Body of pancreas (tissue), 4 donors: ENCODE measurements around the gene SOCS1. TPM values are rescaled to one million over a fixed set of nuclear protein-coding genes. Genes with fewer than 3 reads are reported as not detected.

Experiments used
- ATAC-seq: fragments of 150-250 bp; one replicate; pipeline ENCODE4 v1.9.1; 2016
- DNase-seq, 4 donors: peaks; one replicate each; pipeline ENCODE4 v3.0.0-alpha.2; 2019
- H3K27ac ChIP-seq, 4 donors: fragments of 200-600 bp; sonication (generic); 1 replicate in 3 of 4; 2 replicates in 1 of 4; pipeline versions ENCODE4 v1.5.1 to v1.6.1; 2016 to 2019; ENCODE audit warnings: mild to moderate bottlenecking in 1 of 4, mixed read lengths in 1 of 4, moderate library complexity in 1 of 4
- H3K27me3 ChIP-seq, 2 donors: fragments of 200-600 bp; sonication (generic); one replicate each; pipeline ENCODE4 v1.6.0; 2016; ENCODE audit warnings: mild to moderate bottlenecking in 1 of 2
- H3K36me3 ChIP-seq, 2 donors: fragments of 200-600 bp; sonication (generic); replicated peaks in 1 of 2; 2 replicates each; pipeline ENCODE4 v1.5.1; 2016; ENCODE audit warnings: low read depth in 2 of 2; ENCODE audit not compliant: insufficient read depth in 1 of 2
- H3K4me1 ChIP-seq: fragments of 200-600 bp; sonication (generic); one replicate; pipeline ENCODE4 v1.6.0; 2016
- H3K4me3 ChIP-seq, 2 donors: fragments of 200-600 bp; sonication (generic); 1 replicate in 1 of 2; 2 replicates in 1 of 2; pipeline ENCODE4 v1.5.1; 2016 to 2019
- H3K9me3 ChIP-seq, 3 donors: fragments of 200-600 bp; sonication (generic); 1 replicate in 2 of 3; 2 replicates in 1 of 3; pipeline ENCODE4 v1.5.1; 2016
- CTCF ChIP-seq, 7 experiments: fragments of 450-650 bp in 4 of 7; fragments of 200-600 bp in 3 of 7; sonication (generic) in 3 of 7; IDR thresholded peaks; one replicate each; pipeline ENCODE4 v1.5.1; 2016 to 2019; ENCODE audit warnings: antibody characterized with exemption in 7 of 7
- POLR2A ChIP-seq, 3 donors: fragments of 450-650 bp; IDR thresholded peaks; one replicate each; pipeline ENCODE4 v1.6.1; 2016; ENCODE audit warnings: antibody characterized with exemption in 3 of 3, mild to moderate bottlenecking in 2 of 3
- WGBS, 2 donors: methylation state at CpG; one replicate each; pipeline ENCODE4 v1.1.5; 2017; 5-methylcytosine and 5-hydroxymethylcytosine counted together
- intact Hi-C: fragments of 100-400 bp; cut with DNase I; formaldehyde crosslinking; loops from one replicate; pipeline ENCODE4 v1.15.1; 2023
- total RNA-seq, 2 donors: library from RNA; depleted of rRNA; stranded (reverse); fragments of >200 nt; gene quantifications; one replicate each; pipeline ENCODE4 v1.1.0, GENCODE V29; 2016

The SOCS1 gene
- total RNA-seq, 2 donors from 2014 or later: 1.0 to 7.9 TPM

GRCh38 chr16:11250091-11250785 is 5.8 kb downstream of the SOCS1 start:
- Histone ChIP-seq H3K4me1 (peaks cover 9% of the 10 kb centered on the region), H3K27ac (no peak overlapping the region), H3K4me3 (no peak overlapping the region), H3K9me3 (no peaks in the 10 kb centered on the region), H3K27me3 (no peaks in the 10 kb centered on the region), H3K36me3 (no peaks in the 10 kb centered on the region)
- WGBS, 2 donors: 68 to 74% methylated on average over 14 to 16 of the region's 16 CpGs
- TF ChIP-seq CTCF (IDR thresholded peaks at IDR 0.05): no peak
- no peak for TF ChIP-seq POLR2A (IDR thresholded peaks at IDR 0.05)
- DNase-seq (no peak), ATAC-seq (no peak)
- intact Hi-C loops: no loop called here

GRCh38 chr16:11249233-11250061 is 6.6 kb downstream of the SOCS1 start:
- WGBS, 2 donors: 88 to 90% methylated on average over 23 to 59 of the region's 63 CpGs
- Histone ChIP-seq H3K36me3 (no peaks in the 10 kb centered on the region), H3K27me3 (no peaks in the 10 kb centered on the region), H3K4me1 (peaks cover under 1% of the 10 kb centered on the region), H3K9me3 (no peaks in the 10 kb centered on the region), H3K27ac (no peak overlapping the region), H3K4me3 (no peak overlapping the region)
- intact Hi-C loops: no loop called here
- DNase-seq (no peak), ATAC-seq (no peak)
- no peak for TF ChIP-seq CTCF (IDR thresholded peaks at IDR 0.05)

- no peaks in the 10 kb centered on the region for H3K4me1 ChIP-seq
- intact Hi-C loops: no loop called here
- no peaks in the 10 kb centered on the region for H3K36me3 ChIP-seq
- WGBS, 2 donors: 78 to 80% methylated on average over 8 of the region's 8 CpGs
- no peak overlapping the region for H3K4me3 ChIP-seq
- H3K27me3 ChIP-seq: no peaks in the 10 kb centered on the region
- no peak for TF ChIP-seq POLR2A (IDR thresholded peaks at IDR 0.05)
- no peak for TF ChIP-seq CTCF (IDR thresholded peaks at IDR 0.05)
- no peak for ATAC-seq
- no peak overlapping the region for H3K27ac ChIP-seq
- no peaks in the 10 kb centered on the region for H3K9me3 ChIP-seq
- no peak for DNase-seq
These were observed 7.9 kb downstream of the SOCS1 start for GRCh38 chr16:11248133-11248532.

DNA sequence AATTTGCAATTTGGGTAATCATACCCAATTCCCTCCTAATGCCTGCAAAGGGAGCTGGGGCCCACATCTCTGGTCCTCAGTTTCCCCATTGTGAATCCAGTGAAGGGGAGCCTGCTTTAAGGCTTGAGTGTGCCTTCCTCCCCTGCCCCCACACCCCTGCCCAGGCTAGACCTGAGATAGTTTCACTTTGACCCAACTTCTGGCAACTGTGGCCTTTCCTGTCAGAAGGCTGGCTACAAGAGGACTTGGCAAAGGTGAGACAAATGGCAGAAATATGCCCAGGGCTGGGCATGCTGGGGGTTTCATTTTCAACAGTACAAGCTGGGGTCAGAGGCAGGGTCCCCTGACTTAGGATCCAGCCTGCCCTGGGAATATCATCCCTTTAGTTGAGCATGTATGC is 10.0 kb downstream of the SOCS1 start:
- DNase-seq (no peak), ATAC-seq (no peak)
- Histone ChIP-seq H3K27me3 (no peaks in the 10 kb centered on the region), H3K4me3 (no peak overlapping the region), H3K9me3 (no peaks in the 10 kb centered on the region), H3K27ac (no peak overlapping the region), H3K36me3 (no peaks in the 10 kb centered on the region), H3K4me1 (peaks cover 3% of the 10 kb centered on the region)
- no peak for TF ChIP-seq CTCF (IDR thresholded peaks at IDR 0.05)
- no peak for TF ChIP-seq POLR2A (IDR thresholded peaks at IDR 0.05)
- intact Hi-C loops: no loop called here
